Body of pancreas (tissue), 4 donors: Measurements from ENCODE around the gene TEX9.
A peak's percentile ranks its signal among the peaks of the same experiment; 100 is the strongest.
"Not testable (repeated sequence)": the region's sequence is repeated elsewhere in the genome, so short reads cannot be mapped to it uniquely, and the experiment has no call there.

Experiments used
- CTCF ChIP-seq, 7 experiments: fragments of 450-650 bp in 4 of 7; fragments of 200-600 bp in 3 of 7; sonication (generic) in 3 of 7; IDR thresholded peaks; one replicate each; pipeline ENCODE4 v1.5.1; 2016 to 2019; ENCODE audit warnings: antibody characterized with exemption in 7 of 7
- POLR2A ChIP-seq, 3 donors: fragments of 450-650 bp; IDR thresholded peaks; one replicate each; pipeline ENCODE4 v1.6.1; 2016; ENCODE audit warnings: antibody characterized with exemption in 3 of 3, mild to moderate bottlenecking in 2 of 3

GRCh38 chr15:56413114-56413733, 48.0 kb downstream of the TEX9 start:
- peak in 1 of 7 experiments; percentile 44 for TF ChIP-seq CTCF (IDR thresholded peaks at IDR 0.05)
- not testable (repeated sequence) for TF ChIP-seq POLR2A (IDR thresholded peaks at IDR 0.05)
